ENCODE data around the gene DBH.

- TF ChIP-seq SNAI2 (CRISPR knock-in tag; IDR thresholded peaks at IDR 0.05), result no peak
- no peak for TF ChIP-seq ZFP30 (CRISPR knock-in tag; IDR thresholded peaks at IDR 0.05)
- TF ChIP-seq OSR1 (CRISPR knock-in tag; IDR thresholded peaks at IDR 0.05), result no peak
- no peak for TF ChIP-seq ZNF565 (CRISPR knock-in tag; conservative IDR thresholded peaks at IDR 0.05; ENCODE audit: low read depth)
- no peak for TF ChIP-seq CREB5 (CRISPR knock-in tag; IDR thresholded peaks at IDR 0.05; ENCODE audit: low read depth)
- no peak for TF ChIP-seq RARB (CRISPR knock-in tag; IDR thresholded peaks at IDR 0.05)
- no peak for TF ChIP-seq ZFP3 (CRISPR knock-in tag; IDR thresholded peaks at IDR 0.05)
Observed at GRCh38 chr9:133670466-133670865, 34.3 kb downstream of the DBH start.

Measured in SK-N-SH treated with all-trans-retinoic acid at 6 μM for 48 hours (cell line).